ENCODE measurements around the gene SGTB. TPM values are rescaled to one million over a fixed set of nuclear protein-coding genes. Genes with fewer than 3 reads are reported as not detected.

The SGTB gene, protein sequence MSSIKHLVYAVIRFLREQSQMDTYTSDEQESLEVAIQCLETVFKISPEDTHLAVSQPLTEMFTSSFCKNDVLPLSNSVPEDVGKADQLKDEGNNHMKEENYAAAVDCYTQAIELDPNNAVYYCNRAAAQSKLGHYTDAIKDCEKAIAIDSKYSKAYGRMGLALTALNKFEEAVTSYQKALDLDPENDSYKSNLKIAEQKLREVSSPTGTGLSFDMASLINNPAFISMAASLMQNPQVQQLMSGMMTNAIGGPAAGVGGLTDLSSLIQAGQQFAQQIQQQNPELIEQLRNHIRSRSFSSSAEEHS
- total RNA-seq (2014; rRNA removed; shearing (Covaris generic)) = 0.97 and 1.2 TPM in 2 replicates

DNA sequence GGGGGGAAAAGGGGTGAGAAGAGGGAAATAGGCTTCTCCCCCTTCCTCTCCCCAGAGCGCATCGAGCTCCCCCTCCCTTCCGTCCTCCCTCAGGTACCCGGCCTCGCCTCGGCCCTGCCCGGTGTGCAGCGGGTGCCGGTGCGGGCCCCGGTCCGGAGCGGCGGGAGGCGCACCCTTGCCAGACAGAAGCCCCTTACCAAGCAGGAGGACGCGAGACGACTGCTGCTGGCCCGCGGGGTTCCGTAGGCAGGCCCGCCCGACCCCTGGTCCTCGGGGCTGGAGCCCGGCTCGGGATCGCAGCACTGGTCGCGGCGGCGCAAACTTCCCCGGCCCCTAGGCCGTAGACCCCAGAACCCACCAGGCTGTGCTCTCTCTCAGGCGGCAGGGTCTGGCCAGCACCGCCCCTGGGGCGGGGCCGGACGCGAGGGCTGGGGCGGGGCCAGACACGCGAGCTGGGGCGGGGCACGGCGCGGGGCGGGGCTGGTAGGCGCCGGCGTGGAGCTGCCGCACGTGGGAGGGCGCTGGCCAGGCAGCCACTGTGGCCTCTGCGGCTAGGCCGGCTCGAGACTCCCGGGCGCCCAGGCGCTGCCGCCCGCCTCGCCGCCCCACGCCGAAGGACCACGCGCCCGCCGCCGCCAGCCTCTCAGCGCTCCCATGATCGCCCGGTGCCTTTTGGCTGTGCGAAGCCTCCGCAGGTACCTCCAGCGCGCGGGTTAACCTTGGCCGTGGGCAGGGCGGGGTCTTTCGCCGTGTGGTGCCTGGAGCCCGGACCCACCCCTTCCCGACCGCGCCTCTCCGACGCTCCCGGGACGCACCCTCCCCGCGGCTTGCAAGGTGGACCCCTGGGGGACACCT is at the start of gene SGTB, which contains the start of gene NLN:
Gene SGTB (minus strand): TSS at position 390 of the 855 bp plus-strand sequence. CDS start 1,302 bp downstream, outside the sequence.
Gene NLN (plus strand): TSS at position 486 of the 855 bp plus-strand sequence. CDS start 169 bp downstream, at position 655.
- peak; percentile 74 for DNase-seq (ENCODE audit: low spot score)

DNA sequence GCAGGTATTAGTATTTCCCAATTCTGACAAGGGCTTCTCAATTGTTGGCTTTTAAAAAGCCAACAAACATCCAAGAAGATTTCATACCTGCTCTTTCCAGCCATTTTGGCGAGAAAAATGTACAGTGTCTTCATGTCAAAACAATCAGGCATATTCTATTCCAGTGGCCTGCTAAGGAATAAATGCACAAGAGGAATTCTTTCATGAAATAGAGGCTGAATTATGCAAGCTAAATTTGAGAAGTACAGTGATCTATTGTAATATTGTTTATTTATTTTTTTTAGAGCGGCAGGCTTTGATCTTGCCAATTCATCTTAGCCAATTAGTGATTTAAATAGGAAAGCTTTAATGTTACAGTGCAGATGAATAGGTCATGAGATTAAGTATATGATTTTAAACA is 49.4 kb upstream of the SGTB start:
- no peak for DNase-seq (ENCODE audit: low spot score)

DNA sequence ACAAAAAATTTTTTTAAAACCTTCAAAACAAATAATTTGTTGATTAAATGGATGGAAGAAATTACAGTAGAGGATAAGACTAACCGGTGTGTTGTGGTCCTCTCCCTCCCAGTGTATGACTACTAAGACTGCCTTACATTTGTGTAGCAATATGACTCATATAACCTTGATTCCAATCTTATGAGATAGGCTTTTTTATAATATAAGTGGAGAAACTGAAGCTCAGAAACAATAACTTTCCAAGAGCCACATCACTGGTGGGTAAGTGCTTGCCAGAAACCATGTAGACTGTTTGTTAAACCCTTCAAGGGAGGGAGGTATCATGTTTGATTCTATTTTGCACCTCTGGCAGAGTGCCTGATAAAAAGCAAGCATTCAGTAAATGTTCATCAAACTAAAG is 47.6 kb upstream of the SGTB start:
- no peak for DNase-seq (ENCODE audit: low spot score)

DNA sequence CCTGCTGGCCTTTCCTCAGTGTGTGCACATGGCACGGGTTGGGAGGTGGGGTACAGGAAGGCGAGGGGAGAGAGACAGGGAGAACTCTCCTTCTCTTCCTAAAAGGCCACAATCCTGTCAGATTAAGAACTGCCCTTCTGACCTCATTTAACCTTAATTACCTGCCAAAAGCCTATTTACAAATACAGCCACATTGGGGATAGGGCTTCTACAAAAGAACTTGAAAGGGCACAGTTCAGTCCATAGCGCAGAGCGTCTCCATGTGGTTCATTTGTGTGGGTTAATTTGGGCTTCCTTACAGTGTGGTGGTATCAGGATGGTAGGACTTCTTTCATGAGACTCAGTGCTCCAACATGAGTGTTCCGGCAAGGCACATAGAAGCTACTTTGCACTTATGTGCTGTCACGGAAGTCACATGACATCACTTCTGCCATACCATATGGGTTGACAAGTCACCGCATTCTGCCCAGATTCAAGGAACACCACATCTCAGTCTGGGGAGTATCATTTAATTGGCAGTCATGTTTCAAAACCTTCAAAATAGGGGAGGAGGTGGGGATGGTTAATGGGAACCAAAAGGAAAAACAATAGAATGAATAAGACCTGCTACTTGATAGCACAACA is 46.9 kb upstream of the SGTB start:
- no peak for DNase-seq (ENCODE audit: low spot score)

DNA sequence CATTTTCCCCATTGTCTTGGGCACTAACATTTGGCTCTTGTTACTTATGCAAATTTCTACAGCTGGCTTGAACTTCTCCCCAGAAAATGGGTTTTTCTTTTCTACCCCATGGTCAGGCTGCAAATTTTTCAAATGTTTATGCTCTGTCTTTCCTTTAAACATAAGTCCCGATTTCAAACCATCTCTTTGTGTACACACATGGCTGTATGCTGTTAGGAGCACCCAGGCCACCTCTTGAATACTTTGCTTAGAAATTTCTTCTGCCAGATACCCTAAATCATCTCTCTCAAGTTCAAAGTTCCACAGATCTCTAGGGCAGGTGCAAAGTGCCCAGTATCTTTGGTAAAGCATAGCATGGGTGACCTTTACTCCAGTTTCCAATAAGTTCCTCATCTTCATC is 45.7 kb upstream of the SGTB start:
- no peak for DNase-seq (ENCODE audit: low spot score)

DNA sequence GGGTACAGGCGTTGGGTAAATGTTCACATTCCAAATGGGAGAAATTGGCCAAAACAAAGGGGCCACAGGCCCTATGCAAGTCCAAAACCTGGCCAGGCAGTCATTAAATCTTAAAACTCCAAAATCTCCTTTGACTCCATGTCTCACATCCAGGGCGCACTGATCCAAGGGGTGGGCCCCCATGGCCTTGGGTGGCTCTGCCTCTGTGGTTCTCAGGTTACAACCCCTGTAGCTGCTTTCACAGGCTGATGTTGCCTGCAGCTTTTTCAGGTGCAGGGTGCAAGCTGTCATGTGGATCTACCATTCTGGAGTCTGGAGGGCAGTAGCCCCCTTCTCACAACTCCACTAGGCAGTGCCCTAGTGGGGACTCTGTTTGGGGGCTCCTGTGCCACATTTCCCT is 44.9 kb upstream of the SGTB start:
- DNase-seq (ENCODE audit: low spot score) = no peak

DNA sequence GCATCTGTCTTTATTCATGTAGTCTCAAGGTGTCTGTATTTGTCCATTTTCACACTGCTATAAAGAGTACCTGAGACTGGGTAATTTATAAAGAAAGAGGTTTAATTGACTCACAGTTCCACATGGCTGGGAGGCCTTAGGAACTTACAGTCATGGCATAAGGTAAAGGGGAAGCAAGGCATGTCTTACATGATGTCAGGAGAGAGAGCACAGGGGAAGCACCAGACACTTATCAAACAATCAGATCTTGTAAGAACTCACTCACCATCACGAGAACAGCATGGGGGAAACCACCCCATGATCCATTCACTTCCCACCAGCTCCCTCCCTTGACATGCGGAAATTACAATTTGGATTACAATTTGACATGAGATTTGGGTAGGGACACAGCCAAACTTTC is 44.3 kb upstream of the SGTB start:
- DNase-seq (ENCODE audit: low spot score) = no peak

DNA sequence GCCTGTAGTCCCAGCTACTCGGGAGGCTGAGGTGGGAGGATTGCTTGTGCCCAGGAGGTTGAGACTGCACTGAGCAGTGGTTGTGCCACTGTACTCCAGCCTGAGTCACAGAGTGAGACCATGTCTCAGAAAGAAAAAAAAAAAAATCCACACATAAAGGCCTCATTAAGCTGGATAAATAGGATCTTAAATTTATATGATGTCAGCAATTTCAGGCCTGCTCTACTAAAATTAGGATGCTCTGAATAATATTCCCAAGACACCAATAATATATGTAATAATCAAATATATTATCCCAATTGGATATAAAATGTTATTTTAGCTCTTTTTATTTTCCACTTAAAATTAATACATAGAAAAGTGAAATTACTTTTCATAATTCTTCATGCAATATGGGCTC is 43.7 kb upstream of the SGTB start:
- no peak for DNase-seq (ENCODE audit: low spot score)

DNA sequence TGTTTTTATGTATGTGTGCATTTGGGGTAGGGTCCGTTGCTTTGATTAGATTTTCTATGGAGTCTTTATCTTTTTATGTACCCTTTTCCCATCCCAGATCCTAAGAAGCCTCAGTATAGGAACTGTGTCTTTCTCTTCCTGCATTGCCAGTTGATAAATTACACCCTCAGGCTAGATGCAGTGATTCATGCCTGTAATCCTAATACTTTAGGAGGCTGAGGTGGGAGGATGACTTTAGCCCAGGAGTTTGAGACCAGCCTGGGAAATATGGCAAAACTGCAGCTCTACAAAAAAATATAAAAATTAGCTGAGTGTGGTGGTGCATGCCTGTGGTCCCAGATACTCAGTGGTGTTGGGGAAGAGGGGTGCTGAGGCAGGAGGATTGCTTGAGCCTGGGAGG is 40.3 kb upstream of the SGTB start:
- no peak for DNase-seq (ENCODE audit: low spot score)

DNA sequence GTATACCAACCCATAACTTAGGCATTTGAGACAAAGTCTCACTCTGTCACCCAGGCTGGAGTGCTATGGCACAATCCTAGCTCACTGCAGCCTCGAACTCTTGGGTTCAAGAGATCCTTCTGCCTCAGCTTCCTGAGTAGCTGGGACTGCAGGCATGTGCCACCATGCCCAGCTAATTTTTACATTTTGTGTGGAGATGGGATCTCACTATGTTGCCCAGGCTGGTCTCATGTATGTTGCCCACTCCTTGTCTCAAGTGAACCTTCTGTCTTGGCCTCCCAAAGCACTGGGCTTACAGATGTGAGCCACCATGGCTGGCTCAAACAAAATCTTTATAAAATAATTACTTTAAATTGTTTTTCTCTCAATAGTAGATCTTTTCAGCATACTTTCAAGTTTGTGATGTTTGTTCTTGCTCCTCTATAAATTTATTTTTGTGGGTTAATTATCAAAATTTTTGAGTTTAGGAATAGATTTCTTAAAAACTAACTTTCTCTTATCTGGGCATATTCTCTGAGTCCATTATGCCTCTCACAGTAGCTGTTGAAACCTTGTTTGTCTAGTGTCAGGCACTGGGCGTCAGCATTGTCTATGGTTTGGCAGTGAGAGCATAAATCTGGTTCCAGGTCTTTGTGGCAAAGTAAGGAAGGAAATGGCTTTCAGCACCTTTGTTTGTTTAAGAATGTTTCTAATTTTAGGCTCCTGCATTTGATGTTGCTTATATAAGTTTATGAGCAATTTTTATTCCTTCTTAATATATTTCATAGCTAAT is 38.8 kb upstream of the SGTB start:
- DNase-seq (ENCODE audit: low spot score) = peak; percentile 56

DNA sequence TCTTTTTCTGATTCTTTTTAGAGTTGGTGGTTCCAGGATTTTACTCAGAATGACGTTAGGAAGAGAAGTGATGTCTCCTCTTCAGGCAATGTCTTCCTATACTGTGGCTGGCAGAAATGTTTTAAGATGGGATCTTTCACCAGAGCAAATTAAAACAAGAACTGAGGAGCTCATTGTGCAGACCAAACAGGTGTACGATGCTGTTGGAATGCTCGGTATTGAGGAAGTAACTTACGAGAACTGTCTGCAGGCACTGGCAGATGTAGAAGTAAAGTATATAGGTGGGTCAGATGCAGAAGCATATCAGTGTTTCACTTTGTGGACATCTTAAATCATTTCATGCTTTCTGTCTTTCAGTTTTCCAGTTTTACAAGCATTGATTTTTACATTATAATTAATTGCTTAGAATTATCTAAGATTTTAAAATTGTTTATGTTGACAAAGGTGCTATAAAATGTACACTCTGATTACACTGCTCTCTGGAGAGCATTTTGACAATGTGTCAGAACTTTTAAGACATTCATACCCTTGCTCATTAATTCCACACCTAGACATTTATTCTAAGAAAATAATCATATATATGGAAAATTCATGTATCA is 36.7 kb upstream of the SGTB start:
- peak; percentile 56 for DNase-seq (ENCODE audit: low spot score)

DNA sequence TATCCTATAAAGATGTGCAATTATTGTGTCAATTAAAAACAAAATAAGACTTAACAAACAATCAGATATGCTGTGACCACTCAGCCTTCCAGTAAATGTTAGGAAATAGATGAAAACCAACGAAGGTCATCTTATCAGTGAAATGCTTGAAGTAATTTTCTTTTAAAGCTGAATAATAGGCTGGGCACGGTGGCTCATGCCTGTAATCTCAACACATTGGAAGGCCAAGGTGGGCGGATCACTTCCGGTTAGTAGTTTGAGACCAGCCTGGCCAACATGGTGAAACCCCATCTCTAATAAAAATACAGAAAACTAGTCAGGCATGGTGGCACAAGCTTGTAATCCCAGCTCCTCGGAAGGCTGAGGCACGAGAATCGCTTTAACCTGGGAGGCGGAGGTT is 31.3 kb upstream of the SGTB start:
- no peak for DNase-seq (ENCODE audit: low spot score)

DNA sequence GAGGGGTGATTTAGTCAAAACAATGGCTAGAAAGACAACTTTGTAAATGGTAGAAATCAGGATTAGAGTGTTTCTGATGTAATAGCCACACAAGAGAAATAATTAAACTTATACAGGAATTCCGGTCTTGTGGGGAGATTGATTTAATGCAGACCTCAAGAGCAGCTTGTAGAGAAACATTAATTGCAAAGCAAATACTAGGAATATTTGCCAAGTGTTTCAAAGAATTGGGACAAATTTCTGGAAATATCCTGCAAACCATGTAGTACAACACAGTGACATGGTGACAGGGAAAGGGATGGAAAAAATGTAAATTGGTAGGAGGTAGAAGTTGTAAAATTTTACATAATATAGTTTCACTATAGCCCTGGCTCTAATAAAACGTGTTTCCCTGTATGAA is 29.0 kb upstream of the SGTB start:
- no peak for DNase-seq (ENCODE audit: low spot score)

DNA sequence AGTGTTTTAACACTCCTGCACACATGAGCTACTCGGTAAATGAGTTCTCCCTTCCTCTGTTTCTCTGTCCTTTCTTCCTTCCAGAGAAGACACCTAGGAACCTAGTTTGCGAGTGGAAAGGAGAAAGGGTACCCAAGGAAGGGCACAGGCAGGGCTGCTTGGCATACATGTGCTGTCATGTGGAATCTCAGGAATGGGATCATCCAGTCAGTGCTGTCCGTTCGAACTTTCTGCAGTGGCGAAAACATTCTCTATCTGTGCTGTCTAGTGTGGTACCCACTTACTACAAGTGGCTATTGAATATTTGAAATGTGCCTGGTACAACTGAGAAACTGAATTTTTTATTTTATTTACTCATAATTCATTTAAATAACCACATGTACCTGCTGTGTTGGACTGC is 28.0 kb upstream of the SGTB start:
- DNase-seq (ENCODE audit: low spot score) = no peak

DNA sequence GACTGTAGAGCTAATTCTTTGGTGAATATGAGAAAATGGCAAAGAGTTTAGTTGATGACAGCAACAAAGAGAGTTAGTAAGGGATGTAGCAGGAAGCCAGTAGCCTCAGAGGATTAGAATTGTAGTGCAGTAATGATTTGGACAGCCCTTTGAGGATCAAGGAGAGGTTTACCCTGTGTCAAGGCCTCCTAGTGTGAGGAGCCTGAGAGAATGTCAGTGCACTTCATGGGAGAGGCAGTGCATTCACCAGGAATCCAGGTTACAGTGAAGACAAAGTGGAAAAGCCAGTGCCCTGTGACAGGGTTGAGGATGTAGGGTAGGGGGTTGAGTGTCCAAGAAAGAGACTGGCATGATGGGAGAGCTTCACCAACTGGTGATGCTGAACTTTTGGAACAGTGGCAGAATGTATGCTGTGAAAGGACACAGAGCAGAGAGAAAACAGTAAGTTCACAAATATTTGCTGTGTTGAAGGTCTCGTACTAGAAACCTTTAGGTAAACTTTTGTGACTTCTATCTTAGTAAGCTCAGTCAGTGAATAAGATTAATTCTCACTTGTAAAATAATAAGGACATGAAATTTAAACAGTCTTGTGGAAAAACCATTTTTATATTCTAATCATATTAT is 27.4 kb upstream of the SGTB start:
- DNase-seq (ENCODE audit: low spot score) = no peak

DNA sequence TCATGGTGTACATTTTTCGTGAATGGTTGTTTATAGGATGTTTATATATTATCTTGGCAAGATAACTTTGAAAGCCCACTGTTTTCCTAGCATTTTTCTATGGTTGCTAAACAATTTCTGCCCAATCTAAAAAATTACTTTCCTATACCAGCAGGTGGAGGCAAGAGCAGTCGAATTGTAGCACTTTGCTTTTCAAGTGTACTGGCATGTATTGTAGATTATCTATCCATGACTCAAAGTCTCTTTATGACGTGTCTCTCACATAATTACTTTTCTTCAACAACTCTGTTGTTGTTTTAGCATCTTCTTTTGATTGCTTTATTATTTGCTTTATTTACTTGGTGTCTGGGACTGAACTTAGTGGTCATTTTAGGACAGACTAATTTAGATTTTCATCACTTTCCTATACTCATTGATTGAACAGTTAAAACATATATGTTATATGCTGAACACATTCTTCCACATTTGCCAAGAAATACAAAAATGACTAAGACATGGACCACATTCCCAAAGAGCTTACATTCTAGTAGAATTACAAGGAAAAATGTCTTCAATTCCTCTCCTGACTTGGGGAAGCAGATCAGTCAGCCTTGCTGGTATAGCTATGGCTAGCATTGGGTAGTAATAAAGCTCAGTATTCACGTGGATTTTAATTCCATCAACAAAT is 20.8 kb upstream of the SGTB start:
- DNase-seq (ENCODE audit: low spot score) = peak; percentile 75

DNA sequence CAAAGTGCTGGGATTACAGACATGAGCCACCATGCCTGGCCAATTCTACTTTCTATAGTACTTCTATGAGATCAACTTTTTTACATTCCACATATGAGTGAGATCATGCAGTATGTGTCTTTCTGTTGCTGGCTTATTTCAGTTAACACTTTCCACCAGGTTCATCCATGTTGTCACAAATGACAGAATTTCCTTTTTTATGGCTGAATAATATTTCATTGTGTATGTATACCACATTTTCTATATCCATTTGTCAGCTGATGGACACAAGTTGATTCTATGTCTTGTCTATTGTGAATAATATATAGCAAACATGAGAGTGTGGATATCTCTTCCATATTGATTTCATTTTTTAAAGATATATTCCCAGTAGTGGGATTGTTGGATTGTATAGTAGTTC is 17.3 kb upstream of the SGTB start:
- no peak for DNase-seq (ENCODE audit: low spot score)

DNA sequence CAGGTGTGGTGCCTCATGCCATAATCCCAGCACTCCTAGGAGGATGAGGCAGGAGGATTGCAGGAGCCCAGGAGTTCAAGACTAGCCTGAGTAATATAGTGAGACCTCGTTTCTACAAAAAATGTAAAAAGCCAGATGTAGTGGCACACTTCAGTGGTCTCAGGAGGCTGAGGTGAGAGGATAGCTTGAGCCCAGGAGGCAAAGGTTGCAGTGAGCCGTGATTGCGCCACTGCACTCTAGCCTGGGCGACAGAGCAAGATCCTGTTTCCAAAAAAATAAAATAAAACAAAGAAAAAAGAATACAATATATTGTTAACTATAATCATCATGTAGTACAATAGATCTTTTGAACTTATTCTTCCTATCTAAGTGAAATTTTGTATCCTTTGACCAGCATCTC is 16.4 kb upstream of the SGTB start:
- DNase-seq (ENCODE audit: low spot score) = no peak

DNA sequence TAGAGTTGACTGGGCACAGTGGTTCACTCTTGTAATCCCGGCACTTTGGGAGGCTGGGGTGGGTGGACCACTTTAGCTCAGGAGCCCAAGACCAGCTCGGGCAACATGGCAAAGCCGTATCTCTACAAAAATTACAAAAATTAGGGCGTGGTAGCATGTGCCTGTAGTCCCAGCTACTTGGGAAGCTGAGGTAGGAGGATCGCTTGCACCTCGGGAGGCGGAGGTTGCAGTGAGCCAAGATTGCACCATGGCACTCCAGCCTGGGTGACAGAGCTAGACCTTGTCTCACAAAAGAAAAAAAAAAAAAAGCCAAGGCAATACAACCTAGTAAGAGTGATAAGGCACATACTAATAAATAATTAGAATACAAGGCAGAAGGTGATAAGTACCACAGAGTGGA is 15.9 kb upstream of the SGTB start:
- no peak for DNase-seq (ENCODE audit: low spot score)

DNA sequence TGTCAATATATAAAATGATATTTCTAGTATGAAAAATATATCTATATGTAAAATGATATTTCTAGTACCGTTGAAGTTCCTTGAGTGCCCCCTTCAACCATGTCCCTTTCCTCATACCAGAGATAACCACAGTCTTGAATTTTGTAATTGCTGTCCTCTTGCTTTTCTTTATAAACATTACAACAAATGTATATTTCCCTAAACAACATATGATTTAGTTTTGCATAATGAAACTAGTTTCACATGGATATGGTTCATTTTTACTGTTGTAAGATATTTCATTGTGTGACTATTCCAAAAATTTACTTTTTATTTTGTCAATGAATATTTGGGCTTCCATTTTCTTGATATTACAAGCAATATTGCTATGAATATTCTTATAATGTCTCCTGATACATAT is 14.1 kb upstream of the SGTB start:
- DNase-seq (ENCODE audit: low spot score) = no peak
